WI38 (cell line): ENCODE measurements around the gene NAV2.

Source experiments
- H3K4me3 ChIP-seq: 2 replicates; pipeline ENCODE4 v1.5.1; 2011; ENCODE audit warnings: low read depth, mild to moderate bottlenecking, control low read depth, low read length
- TF ChIP-seq, protein P1 (sequence below): IDR thresholded peaks from 2 replicates; pipeline ENCODE4 v1.5.1; 2012; ENCODE audit warnings: low read depth, mild to moderate bottlenecking, control low read depth, low read length

Gene NAV2

DNA sequence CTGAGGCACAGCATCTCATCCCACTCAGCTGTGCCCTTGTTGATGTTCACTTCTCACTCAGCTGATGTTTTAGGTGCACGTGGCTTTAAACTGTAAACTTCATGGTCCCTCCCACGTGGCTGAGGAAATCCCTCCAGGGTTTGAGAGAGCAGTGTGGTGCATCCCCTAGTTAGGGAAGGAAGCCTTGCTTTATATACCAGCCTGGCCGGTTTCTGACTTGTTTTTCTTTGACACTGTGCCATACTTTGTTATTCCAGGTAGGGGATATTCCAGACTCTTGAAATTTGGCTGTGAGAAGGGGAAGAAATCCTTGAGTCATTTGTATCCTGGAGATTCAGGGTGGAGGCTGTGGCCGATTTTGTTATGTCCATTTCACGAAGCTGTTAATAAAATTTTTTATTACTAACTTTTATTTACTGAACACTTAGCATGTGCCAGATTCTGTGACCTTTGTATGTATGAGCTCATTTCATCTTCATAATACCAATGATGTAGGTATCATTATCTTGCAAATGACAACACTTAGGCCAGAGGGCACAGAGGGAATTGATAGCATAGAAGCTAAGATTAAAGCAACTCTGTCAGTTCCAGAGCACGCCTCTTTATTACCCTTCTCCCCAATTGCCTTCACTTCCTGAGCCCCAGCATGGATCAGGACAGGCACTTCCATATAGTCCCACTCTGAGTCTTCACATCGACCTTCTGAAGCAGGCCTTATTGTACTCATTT is 116.6 kb downstream of the NAV2 start:
- no peak overlapping the region for H3K4me3 ChIP-seq
- TF ChIP-seq, protein P1, sequence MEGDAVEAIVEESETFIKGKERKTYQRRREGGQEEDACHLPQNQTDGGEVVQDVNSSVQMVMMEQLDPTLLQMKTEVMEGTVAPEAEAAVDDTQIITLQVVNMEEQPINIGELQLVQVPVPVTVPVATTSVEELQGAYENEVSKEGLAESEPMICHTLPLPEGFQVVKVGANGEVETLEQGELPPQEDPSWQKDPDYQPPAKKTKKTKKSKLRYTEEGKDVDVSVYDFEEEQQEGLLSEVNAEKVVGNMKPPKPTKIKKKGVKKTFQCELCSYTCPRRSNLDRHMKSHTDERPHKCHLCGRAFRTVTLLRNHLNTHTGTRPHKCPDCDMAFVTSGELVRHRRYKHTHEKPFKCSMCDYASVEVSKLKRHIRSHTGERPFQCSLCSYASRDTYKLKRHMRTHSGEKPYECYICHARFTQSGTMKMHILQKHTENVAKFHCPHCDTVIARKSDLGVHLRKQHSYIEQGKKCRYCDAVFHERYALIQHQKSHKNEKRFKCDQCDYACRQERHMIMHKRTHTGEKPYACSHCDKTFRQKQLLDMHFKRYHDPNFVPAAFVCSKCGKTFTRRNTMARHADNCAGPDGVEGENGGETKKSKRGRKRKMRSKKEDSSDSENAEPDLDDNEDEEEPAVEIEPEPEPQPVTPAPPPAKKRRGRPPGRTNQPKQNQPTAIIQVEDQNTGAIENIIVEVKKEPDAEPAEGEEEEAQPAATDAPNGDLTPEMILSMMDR: no peak

DNA sequence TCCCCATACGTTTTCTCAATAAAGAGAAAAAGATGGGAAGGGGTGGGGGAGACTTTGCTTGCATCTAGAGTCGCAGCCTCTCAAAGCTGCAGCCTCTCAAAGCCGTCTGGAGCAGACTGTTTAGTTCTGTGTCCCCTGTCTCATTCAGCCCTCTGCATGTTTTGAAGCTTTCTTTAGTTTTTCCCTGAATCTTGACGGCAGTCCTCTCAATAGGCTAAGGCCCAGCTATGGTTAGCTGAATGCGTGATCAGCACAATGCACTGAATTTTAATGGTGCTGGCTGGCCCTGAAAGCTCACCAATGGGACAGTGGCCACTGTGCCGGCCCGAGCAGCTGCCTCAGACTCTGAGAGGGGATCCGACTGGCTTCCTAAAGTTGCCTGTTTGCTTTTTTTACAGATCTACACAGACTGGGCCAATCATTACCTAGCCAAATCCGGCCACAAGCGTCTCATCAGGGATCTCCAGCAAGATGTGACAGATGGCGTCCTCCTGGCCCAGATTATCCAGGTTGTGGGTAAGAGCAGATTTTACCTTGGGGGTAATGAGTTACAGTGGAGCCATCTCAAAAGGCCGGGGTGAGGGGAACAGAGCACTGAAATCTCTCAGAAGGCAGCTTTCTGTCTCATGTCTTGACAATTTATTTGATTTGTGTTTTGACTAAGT is 119.6 kb downstream of the NAV2 start:
- TF ChIP-seq, protein P1: no peak

DNA sequence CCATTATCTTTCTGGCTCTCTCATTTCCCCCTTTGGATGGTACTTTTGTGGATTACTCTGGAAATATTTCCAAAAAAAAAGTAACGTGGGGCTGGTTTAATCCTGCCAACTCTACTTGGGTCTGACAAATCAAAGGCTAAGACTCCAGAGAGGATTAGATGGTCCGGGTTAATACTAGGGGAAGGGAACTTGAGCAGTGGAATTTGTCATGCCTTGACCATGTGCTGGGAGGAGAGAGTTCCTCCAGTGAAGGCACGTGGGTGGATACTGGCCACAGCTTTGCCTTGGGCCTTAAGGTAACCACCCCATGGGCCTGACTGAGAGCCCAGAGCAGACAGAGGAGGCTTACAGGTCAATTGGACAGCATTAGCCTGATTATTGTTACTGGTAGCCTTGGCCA is 120.3 kb downstream of the NAV2 start:
- H3K4me3 ChIP-seq: no peak overlapping the region
- TF ChIP-seq, protein P1: no peak

More for the DNA sequence above, 119.6 kb downstream of the NAV2 start:
- no peak overlapping the region for H3K4me3 ChIP-seq

DNA sequence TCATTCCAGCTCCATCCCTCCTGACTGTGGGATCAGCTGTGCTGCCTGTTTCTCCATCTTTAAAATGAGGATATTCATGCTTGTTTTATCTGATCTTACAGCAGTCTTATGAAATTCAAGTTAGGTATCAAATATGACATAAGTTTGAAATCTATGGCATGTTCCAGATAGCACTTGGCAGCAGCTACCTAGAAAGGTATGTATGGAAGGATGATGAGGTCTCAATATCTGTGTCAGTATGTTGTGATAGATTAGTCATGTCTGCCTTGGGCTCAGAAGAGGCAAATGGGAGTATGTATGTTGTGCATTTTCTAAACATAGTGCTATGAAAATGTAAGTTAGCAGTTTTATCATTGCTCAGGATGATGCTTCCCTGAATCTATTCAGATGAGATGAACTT is 122.1 kb downstream of the NAV2 start:
- H3K4me3 ChIP-seq: no peak overlapping the region
- TF ChIP-seq, protein P1: no peak

DNA sequence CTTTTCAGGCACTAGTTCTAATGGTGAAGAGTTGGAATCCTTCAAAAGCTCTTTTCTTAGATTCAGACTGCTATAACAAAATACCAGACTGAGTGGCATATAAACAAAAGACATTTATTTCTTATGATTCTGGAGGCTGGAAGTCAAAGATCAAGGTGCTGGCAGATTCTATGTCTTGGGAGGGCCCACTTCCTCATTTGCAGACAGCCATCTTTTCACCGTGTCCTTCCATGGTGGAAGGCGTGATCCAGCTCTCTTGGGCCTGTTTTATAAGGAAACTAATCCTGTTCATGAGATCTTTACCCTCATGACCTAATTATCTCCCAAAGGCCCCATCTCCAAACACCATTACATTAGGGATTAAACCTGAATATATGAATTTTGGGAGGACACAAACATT is 124.0 kb downstream of the NAV2 start:
- TF ChIP-seq, protein P1: no peak
- H3K4me3 ChIP-seq: no peak overlapping the region

DNA sequence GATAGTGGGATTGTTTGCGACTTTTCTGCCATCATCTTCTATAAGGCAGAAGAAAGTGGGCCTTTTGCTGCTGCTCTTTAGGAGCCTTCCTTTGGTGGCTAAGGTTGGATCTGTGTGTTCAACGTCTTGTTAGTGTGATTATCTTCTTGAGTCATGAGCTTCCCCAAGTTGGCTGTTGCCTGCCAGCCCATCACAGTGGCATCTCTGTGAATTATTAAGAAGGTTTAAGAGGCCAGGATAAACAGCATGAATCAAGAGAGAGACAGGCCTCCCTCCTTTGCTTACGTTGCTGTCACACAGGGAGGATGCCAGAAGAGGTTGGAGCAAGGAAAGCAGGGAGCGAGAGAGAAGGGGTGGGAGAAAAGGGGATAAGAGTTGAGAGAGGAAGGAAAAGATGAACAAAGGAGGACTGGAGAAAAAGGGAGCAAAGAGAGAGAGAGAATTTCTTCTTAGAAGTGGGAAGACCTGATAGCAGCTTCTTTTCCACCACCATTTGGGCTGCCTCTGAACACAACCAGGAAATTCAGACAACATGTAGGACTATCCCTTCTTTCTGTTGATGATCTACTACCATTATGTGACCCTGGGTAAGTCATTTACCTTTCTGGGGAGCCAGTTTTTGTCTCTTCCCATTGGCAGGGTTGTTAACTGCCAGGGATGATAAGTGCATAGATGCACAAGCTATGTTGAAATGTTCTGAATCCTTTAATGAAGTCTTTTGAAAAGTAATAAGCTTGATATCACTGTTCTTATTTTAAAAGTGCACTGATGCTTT is 126.5 kb downstream of the NAV2 start:
- TF ChIP-seq, protein P1: no peak
- H3K4me3 ChIP-seq: no peak overlapping the region
